ENCODE results near the gene ACSM4. TPM values are rescaled to one million over a fixed set of nuclear protein-coding genes. Genes with fewer than 3 reads are reported as not detected.

ACSM4 gene
- total and polyA plus RNA-seq, 2 of the 8 experiments (the other 6 are each of a cell fraction or from before 2014, with no cell fraction given), result not detected

GRCh38 chr12:7302266-7302986 is 1.4 kb upstream of the ACSM4 start:
- WGBS, 2 experiments (ENCODE audit: extremely low coverage in 1 of 2, insufficient coverage in 1 of 2, insufficient read length in 1 of 2, insufficient replicate concordance in 2 of 2, low coverage in 1 of 2, low lambda C conversion rate in 2 of 2, missing lambda C conversion rate in 1 of 2), result 92% methylated on average over 5 of the region's 5 CpGs; no CpG with 5 or more reads in 1 of the 2 experiments
- Histone ChIP-seq H3K4me1 (replicated peaks in 1 of 4; ENCODE audit: control insufficient read depth in 3 of 4, insufficient read depth in 4 of 4, low read length in 3 of 4) (peaks cover 0 to 8% (median 3%) of the 10 kb centered on the region in 4 experiments; a peak in 2 of 7 replicates), H2BK12ac (ENCODE audit: low read depth, low read length) (no peak overlapping the region), H2BK120ac (replicated peaks; ENCODE audit: low read depth, low read length) (no peak overlapping the region), H3K27ac (ENCODE audit: low read depth, low read length) (no peak overlapping the region), H3K36me3 (ENCODE audit: control insufficient read depth in 2 of 4, insufficient read depth in 4 of 4, low read length in 3 of 4) (no peaks in the 10 kb centered on the region), H4K8ac (ENCODE audit: extremely low read depth, insufficient read depth, low read length) (no peak overlapping the region), H4K91ac (replicated peaks; ENCODE audit: insufficient read length, low read length) (no peak overlapping the region), H3K9me3 (ENCODE audit: insufficient read depth in 2 of 2, low read depth in 1 of 2, low read length in 1 of 2) (no peaks in the 10 kb centered on the region), H3K4me3 (ENCODE audit: extremely low read depth in 1 of 4, insufficient read depth in 2 of 4, low read depth in 3 of 4, low read length in 4 of 4) (no peak overlapping the region), H2AK5ac (ENCODE audit: low read depth, low read length) (no peak overlapping the region), H3K4ac (replicated peaks; ENCODE audit: insufficient read length, low read depth, low read length) (no peak overlapping the region), H3K79me1 (ENCODE audit: low read depth, low read length) (no peaks in the 10 kb centered on the region), H2AFZ (ENCODE audit: low read length) (peak overlapping the region; percentile 61), H3K56ac (replicated peaks; ENCODE audit: insufficient read length, low read depth, low read length) (no peak overlapping the region), H4K5ac (ENCODE audit: insufficient read length, low read depth, low read length) (no peak overlapping the region), H3K79me2 (ENCODE audit: control insufficient read depth in 1 of 2, insufficient read depth in 2 of 2, low read length in 2 of 2) (no peaks in the 10 kb centered on the region), H3K4me2 (ENCODE audit: insufficient read depth in 1 of 2, low read depth in 2 of 2, low read length in 2 of 2) (peak overlapping the region in 1 of 2 experiments; percentile 7; a peak in 1 of 4 replicates), H2BK15ac (ENCODE audit: low read length) (no peak overlapping the region), H2BK5ac (ENCODE audit: low read depth, low read length) (no peak overlapping the region), H3K18ac (ENCODE audit: extremely low read depth, low read length) (no peak overlapping the region; the same call in 1 of the 2 replicates), H4K20me1 (replicated peaks in 1 of 2; ENCODE audit: control insufficient read depth in 1 of 2, insufficient read depth in 2 of 2, low read length in 2 of 2) (no peaks in the 10 kb centered on the region), H3K9ac (replicated peaks in 1 of 4; ENCODE audit: extremely low read depth in 1 of 4, low read depth in 3 of 4, low read length in 3 of 4) (no peak overlapping the region), H3K14ac (ENCODE audit: insufficient read length) (no peak overlapping the region), H3K23me2 (ENCODE audit: low read depth, low read length) (no peaks in the 10 kb centered on the region), H3K23ac (ENCODE audit: insufficient read length) (no peak overlapping the region), H3K27me3 (replicated peaks in 1 of 4; ENCODE audit: control insufficient read depth in 3 of 4, extremely low read depth in 1 of 4, insufficient read depth in 3 of 4, low read length in 3 of 4) (no peaks in the 10 kb centered on the region; a peak in 1 of 7 replicates), H2BK20ac (ENCODE audit: low read length) (no peak overlapping the region)
- ChIA-PET POLR2A (ENCODE audit: partially characterized antibody) (no interaction called here), CTCF (ENCODE audit: partially characterized antibody) (interaction anchor here (0.7 to 3.1 kb wide), 3 partner anchors 9 to 193 kb away, joined by 3 to 8 read pairs (median 3); partner anchors contain the start of gene C1RL)
- TF ChIP-seq CEBPB (IDR thresholded peaks at IDR 0.05; ENCODE audit: low read depth, low read length) (peak; percentile 52; the same call in 1 of the 2 replicates), FOSL1 (IDR thresholded peaks at IDR 0.05; ENCODE audit: insufficient read depth, low read depth, low read length) (no peak)
- DNase-seq (ENCODE audit: low read depth in 1 of 2, low spot score in 2 of 2) (no peak), FAIRE-seq (no peak)

Measured in H1 (cell line).